ENCODE data around the gene NRXN3. TPM values are rescaled to one million over a fixed set of nuclear protein-coding genes. Genes with fewer than 3 reads are reported as not detected.

The NRXN3 gene
- polyA plus RNA-seq, 1 of the 3 experiments (the other 2 are of a cell fraction): 1.6 TPM

DNA sequence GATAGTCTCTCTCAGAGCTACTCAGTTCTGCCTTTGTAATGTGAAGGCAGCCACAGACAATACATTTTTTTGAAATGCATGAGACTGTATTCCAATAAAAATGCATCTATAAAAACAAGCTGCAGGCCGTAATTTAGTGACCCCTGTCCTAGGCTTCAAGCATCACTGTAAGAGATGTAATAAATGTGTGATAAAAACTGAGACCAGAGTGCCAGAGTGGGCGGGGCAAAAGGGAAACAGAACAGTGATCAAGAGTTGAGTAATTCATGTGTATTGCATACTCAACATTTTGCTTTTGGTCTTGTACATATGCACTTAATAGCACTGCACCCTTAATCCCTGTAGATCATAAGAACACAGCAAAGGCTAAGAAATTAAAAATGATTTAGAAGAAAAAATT, 1297.7 kb downstream of the NRXN3 start (continued):
- TF ChIP-seq, protein P1, sequence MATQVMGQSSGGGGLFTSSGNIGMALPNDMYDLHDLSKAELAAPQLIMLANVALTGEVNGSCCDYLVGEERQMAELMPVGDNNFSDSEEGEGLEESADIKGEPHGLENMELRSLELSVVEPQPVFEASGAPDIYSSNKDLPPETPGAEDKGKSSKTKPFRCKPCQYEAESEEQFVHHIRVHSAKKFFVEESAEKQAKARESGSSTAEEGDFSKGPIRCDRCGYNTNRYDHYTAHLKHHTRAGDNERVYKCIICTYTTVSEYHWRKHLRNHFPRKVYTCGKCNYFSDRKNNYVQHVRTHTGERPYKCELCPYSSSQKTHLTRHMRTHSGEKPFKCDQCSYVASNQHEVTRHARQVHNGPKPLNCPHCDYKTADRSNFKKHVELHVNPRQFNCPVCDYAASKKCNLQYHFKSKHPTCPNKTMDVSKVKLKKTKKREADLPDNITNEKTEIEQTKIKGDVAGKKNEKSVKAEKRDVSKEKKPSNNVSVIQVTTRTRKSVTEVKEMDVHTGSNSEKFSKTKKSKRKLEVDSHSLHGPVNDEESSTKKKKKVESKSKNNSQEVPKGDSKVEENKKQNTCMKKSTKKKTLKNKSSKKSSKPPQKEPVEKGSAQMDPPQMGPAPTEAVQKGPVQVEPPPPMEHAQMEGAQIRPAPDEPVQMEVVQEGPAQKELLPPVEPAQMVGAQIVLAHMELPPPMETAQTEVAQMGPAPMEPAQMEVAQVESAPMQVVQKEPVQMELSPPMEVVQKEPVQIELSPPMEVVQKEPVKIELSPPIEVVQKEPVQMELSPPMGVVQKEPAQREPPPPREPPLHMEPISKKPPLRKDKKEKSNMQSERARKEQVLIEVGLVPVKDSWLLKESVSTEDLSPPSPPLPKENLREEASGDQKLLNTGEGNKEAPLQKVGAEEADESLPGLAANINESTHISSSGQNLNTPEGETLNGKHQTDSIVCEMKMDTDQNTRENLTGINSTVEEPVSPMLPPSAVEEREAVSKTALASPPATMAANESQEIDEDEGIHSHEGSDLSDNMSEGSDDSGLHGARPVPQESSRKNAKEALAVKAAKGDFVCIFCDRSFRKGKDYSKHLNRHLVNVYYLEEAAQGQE (IDR thresholded peaks at IDR 0.05; ENCODE audit: low read depth, low read length): no peak
- no peak for TF ChIP-seq TEAD4 (IDR thresholded peaks at IDR 0.05; ENCODE audit: borderline replicate concordance, insufficient read depth)
- TF ChIP-seq SIN3A (IDR thresholded peaks at IDR 0.05; ENCODE audit: borderline replicate concordance, low read depth, low read length): no peak
- no peak for TF ChIP-seq TCF12 (IDR thresholded peaks at IDR 0.05)
- TF ChIP-seq NFIC (IDR thresholded peaks at IDR 0.05; ENCODE audit: borderline replicate concordance): no peak
- TF ChIP-seq FOSL2 (IDR thresholded peaks at IDR 0.05; ENCODE audit: borderline replicate concordance, low read depth): no peak
- no peak for TF ChIP-seq USF1 (IDR thresholded peaks at IDR 0.05; ENCODE audit: borderline replicate concordance, low read depth)

- CTCF ChIA-PET: interaction anchor here (0.9 kb wide), 1 partner anchor 9 kb away, joined by 3 read pairs; no protein-coding TSS in a partner anchor
- WGBS (ENCODE audit: low lambda C conversion rate): 43% methylated on average over 3 of the region's 3 CpGs
- no peak overlapping the region for H3K27ac ChIP-seq (ENCODE audit: low read depth in 2 of 2, low read length in 1 of 2)
These were observed 1298.3 kb downstream of the NRXN3 start for GRCh38 chr14:79468486-79468885.

More at GRCh38 chr14:79468486-79468885, 1298.3 kb downstream of the NRXN3 start:
- no peak for DNase-seq
- no peaks in the 10 kb centered on the region for H3F3A ChIP-seq (replicated peaks; ENCODE audit: insufficient read depth)
- no peaks in the 10 kb centered on the region for H3K9me2 ChIP-seq
- H3K4me3 ChIP-seq (ENCODE audit: low read depth in 2 of 2, low read length in 1 of 2): no peak overlapping the region
- no peaks in the 10 kb centered on the region for H3K4me1 ChIP-seq (ENCODE audit: control insufficient read depth in 1 of 2, insufficient read depth in 2 of 2, low read depth in 1 of 2, low read length in 1 of 2)
- no peaks in the 10 kb centered on the region for H3K36me3 ChIP-seq (replicated peaks in 1 of 2; ENCODE audit: control insufficient read depth in 1 of 2, insufficient read depth in 2 of 2, low read length in 1 of 2)
- no peak for TF ChIP-seq RAD21 (IDR thresholded peaks at IDR 0.05; ENCODE audit: low read length)
- no peak for TF ChIP-seq NFIC (IDR thresholded peaks at IDR 0.05; ENCODE audit: borderline replicate concordance)
- no peak for TF ChIP-seq MXI1 (IDR thresholded peaks at IDR 0.05; ENCODE audit: low read depth, low read length)
- TF ChIP-seq CTCF (IDR thresholded peaks at IDR 0.05): no peak
- no peak for TF ChIP-seq USF1 (IDR thresholded peaks at IDR 0.05; ENCODE audit: borderline replicate concordance, low read depth)
- TF ChIP-seq, protein P2, sequence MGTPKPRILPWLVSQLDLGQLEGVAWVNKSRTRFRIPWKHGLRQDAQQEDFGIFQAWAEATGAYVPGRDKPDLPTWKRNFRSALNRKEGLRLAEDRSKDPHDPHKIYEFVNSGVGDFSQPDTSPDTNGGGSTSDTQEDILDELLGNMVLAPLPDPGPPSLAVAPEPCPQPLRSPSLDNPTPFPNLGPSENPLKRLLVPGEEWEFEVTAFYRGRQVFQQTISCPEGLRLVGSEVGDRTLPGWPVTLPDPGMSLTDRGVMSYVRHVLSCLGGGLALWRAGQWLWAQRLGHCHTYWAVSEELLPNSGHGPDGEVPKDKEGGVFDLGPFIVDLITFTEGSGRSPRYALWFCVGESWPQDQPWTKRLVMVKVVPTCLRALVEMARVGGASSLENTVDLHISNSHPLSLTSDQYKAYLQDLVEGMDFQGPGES (IDR thresholded peaks at IDR 0.05; ENCODE audit: low read depth, low read length): no peak
- TF ChIP-seq NRF1 (IDR thresholded peaks at IDR 0.05; ENCODE audit: low read depth, low read length): no peak
- H4K20me1 ChIP-seq (ENCODE audit: insufficient read depth): no peaks in the 10 kb centered on the region
- no peak overlapping the region for H3K4me2 ChIP-seq
- no peak overlapping the region for H2AFZ ChIP-seq (ENCODE audit: low read depth)
- H3K9ac ChIP-seq: no peak overlapping the region
- POLR2A ChIA-PET: no interaction called here
- H3K79me2 ChIP-seq (ENCODE audit: insufficient read depth): no peaks in the 10 kb centered on the region
- H3K27me3 ChIP-seq (ENCODE audit: insufficient read depth): no peaks in the 10 kb centered on the region
- H3K9me3 ChIP-seq: no peaks in the 10 kb centered on the region

Data from SK-N-SH (cell line).